CD14-positive monocyte (primary cell): Measurements from ENCODE around the gene PTPRU. TPM values are rescaled to one million over a fixed set of nuclear protein-coding genes. Genes with fewer than 3 reads are reported as not detected.

ENCODE experiments used
- DNase-seq, 3 donors: peaks; one replicate each; pipeline ENCODE4 v3.0.0-alpha.2; 2011 to 2022
- H2AFZ ChIP-seq: 2 replicates; pipeline ENCODE4 v1.6.0; 2012; ENCODE audit warnings: mild to moderate bottlenecking, low read depth, low read length, inconsistent platforms; ENCODE audit not compliant: insufficient read depth, poor library complexity, severe bottlenecking
- H3K27ac ChIP-seq, 2 donors: 1 replicate in 1 of 2; 2 replicates in 1 of 2; pipeline ENCODE4 v1.5.1; 2012 to 2013; ENCODE audit warnings: low read length in 2 of 2, control low read depth in 1 of 2, inconsistent platforms in 1 of 2, low read depth in 1 of 2, mild to moderate bottlenecking in 1 of 2
- H3K27me3 ChIP-seq, 2 donors: one replicate each; pipeline versions ENCODE4 v1.6.0 to v1.6.1; 2011 to 2013; ENCODE audit warnings: low read length in 2 of 2; ENCODE audit not compliant: control insufficient read depth in 2 of 2, insufficient read depth in 2 of 2
- H3K36me3 ChIP-seq, 2 donors: replicated peaks in 1 of 2; 1 replicate in 1 of 2; 2 replicates in 1 of 2; pipeline versions ENCODE4 v1.5.1 to v1.6.1; 2012 to 2013; ENCODE audit warnings: low read length in 2 of 2, control low read depth in 1 of 2, inconsistent platforms in 1 of 2, mild to moderate bottlenecking in 1 of 2; ENCODE audit not compliant: insufficient read depth in 2 of 2, control insufficient read depth in 1 of 2
- H3K4me1 ChIP-seq, 2 donors: 1 replicate in 1 of 2; 2 replicates in 1 of 2; pipeline versions ENCODE4 v1.5.1 to v1.6.1; 2012 to 2013; ENCODE audit warnings: low read length in 2 of 2, control low read depth in 1 of 2, inconsistent platforms in 1 of 2, mild to moderate bottlenecking in 1 of 2, moderate library complexity in 1 of 2; ENCODE audit not compliant: insufficient read depth in 2 of 2, control insufficient read depth in 1 of 2
- H3K4me2 ChIP-seq: replicated peaks from 2 replicates; pipeline ENCODE3; 2012; ENCODE audit warnings: low read length, moderate library complexity, mild to moderate bottlenecking; ENCODE audit not compliant: poor library complexity, severe bottlenecking; ENCODE audit errors: extremely low read depth
- H3K4me3 ChIP-seq, 3 experiments: fragments of 200-600 bp in 1 of 3; sonication (generic) in 1 of 3; replicated peaks in 1 of 3; 1 replicate in 2 of 3; 2 replicates in 1 of 3; pipeline ENCODE4 v1.5.1; 2011 to 2013; ENCODE audit warnings: low read length in 3 of 3, mild to moderate bottlenecking in 3 of 3, control low read depth in 2 of 3, low read depth in 2 of 3, inconsistent platforms in 1 of 3, moderate library complexity in 1 of 3
- H3K79me2 ChIP-seq: 2 replicates; pipeline ENCODE4 v1.6.0; 2012; ENCODE audit warnings: mild to moderate bottlenecking, control low read depth, inconsistent platforms, low read length, moderate library complexity; ENCODE audit not compliant: insufficient read depth
- H3K9ac ChIP-seq: 2 replicates; pipeline ENCODE4 v1.6.0; 2017; ENCODE audit warnings: low read length, mild to moderate bottlenecking; ENCODE audit not compliant: insufficient read depth, poor library complexity, severe bottlenecking
- H3K9me3 ChIP-seq, 2 donors: replicated peaks in 1 of 2; 1 replicate in 1 of 2; 2 replicates in 1 of 2; pipeline versions ENCODE4 v1.5.1 to v1.6.1; 2012 to 2013; ENCODE audit warnings: low read length in 2 of 2, control low read depth in 1 of 2; ENCODE audit not compliant: control insufficient read depth in 1 of 2, insufficient read depth in 1 of 2
- H4K20me1 ChIP-seq: 2 replicates; pipeline ENCODE4 v1.6.0; 2012; ENCODE audit warnings: mild to moderate bottlenecking, low read length, control low read depth, moderate library complexity; ENCODE audit not compliant: insufficient read depth
- H3K27ac Mint-ChIP-seq, 7 donors: one replicate each; pipeline ENCODE4 v1.8.0; 2020; ENCODE audit warnings: mild to moderate bottlenecking in 7 of 7, mixed read lengths in 7 of 7, moderate library complexity in 6 of 7, inconsistent platforms in 2 of 7
- H3K27me3 Mint-ChIP-seq, 3 donors: one replicate each; pipeline ENCODE4 v1.8.0; 2021 to 2022; ENCODE audit warnings: low read depth in 3 of 3, mild to moderate bottlenecking in 3 of 3, mixed read lengths in 3 of 3, moderate library complexity in 3 of 3, inconsistent platforms in 1 of 3
- H3K36me3 Mint-ChIP-seq, 2 donors: one replicate each; pipeline ENCODE4 v1.8.0; 2020; ENCODE audit warnings: mixed read lengths in 2 of 2, inconsistent platforms in 1 of 2, mild to moderate bottlenecking in 1 of 2
- H3K4me1 Mint-ChIP-seq: one replicate; pipeline ENCODE4 v1.8.0; 2020; ENCODE audit warnings: mild to moderate bottlenecking, mixed read lengths
- H3K4me3 Mint-ChIP-seq, 2 donors: one replicate each; pipeline ENCODE4 v1.8.0; 2020; ENCODE audit warnings: mild to moderate bottlenecking in 2 of 2, mixed read lengths in 2 of 2, moderate library complexity in 1 of 2
- H3K9me3 Mint-ChIP-seq, 7 donors: one replicate each; pipeline ENCODE4 v1.8.0; 2020 to 2022; ENCODE audit warnings: mixed read lengths in 7 of 7, mild to moderate bottlenecking in 6 of 7, moderate library complexity in 6 of 7, inconsistent platforms in 2 of 7
- WGBS: methylation state at CpG from one replicate; pipeline ENCODE4 v1.1.5; 2013; ENCODE audit warnings: missing lambda C conversion rate; ENCODE audit not compliant: insufficient coverage; 5-methylcytosine and 5-hydroxymethylcytosine counted together
- intact Hi-C, 2 donors: fragments of 100-400 bp; cut with micrococcal nuclease; formaldehyde crosslinking; loops; one replicate each; pipeline versions ENCODE4 v1.15.0 to v1.15.1; 2023
- polyA plus RNA-seq, 3 donors: library from polyadenylated mRNA; depleted of rRNA in 1 of 3; unstranded in 2 of 3; stranded (reverse) in 1 of 3; fragments of 300-500 nt in 2 of 3; fragments of >200 nt in 1 of 3; fragmentation: Illumina TruSeq in 2 of 3; gene quantifications; 1 replicate in 2 of 3; 2 replicates in 1 of 3; pipeline ENCODE4 v1.2.3, GENCODE V29; 2012 to 2021
- TF ChIP-seq, protein P1 (sequence below): fragments of 200-600 bp; IDR thresholded peaks from one replicate; pipeline ENCODE4 v1.8.0; 2022; ENCODE audit warnings: antibody characterized with exemption, mild to moderate bottlenecking

PTPRU gene
- polyA plus RNA-seq, 3 donors: 0.42 to 1.4 TPM; not detected in 1

DNA sequence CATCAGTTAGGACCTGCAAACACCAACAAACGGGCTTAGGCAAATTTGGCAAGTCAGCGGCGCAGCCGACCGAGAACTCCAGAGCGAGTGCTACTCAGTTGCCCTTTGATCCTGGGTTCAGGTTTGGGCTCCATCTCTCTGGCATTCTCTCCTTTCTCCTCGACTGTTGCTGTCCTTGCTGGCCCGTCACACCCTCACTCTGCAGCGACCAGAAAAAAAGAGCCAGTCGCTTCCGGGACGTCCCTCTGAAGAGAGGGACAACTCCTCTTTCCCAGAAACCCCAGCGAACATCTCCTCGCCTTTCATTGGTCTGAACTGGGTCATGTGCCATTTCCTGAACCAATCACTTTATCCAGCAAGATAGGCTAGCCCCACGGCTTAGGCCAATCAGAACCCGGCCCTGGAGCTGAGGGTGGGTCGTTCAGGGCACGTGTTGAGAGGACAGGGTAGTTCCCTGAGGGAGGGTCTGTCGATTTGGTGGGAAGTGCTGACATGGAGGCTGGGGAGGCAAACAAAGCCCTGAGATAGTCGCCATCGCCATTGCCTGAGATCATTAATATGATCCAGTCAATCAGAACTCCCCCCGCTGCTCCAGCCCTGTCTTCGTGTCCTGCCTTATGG lies 113.7 kb downstream of the PTPRU start:
- H3K4me3 Mint-ChIP-seq: no peak overlapping the region
- peaks cover 0 to 1% (median 0%) of the 10 kb centered on the region in 7 donors for H3K9me3 Mint-ChIP-seq
- Histone ChIP-seq H3K27ac (no peak overlapping the region), H3K36me3 (no peaks in the 10 kb centered on the region), H4K20me1 (no peaks in the 10 kb centered on the region), H3K9me3 (no peaks in the 10 kb centered on the region), H3K4me3 (no peak overlapping the region), H3K4me2 (no peak overlapping the region), H3K27me3 (no peaks in the 10 kb centered on the region), H3K4me1 (no peaks in the 10 kb centered on the region), H2AFZ (no peak overlapping the region), H3K9ac (no peak overlapping the region), H3K79me2 (no peaks in the 10 kb centered on the region)
- no peaks in the 10 kb centered on the region for H3K36me3 Mint-ChIP-seq
- 91% methylated on average over 17 of the region's 23 CpGs for WGBS
- intact Hi-C loops: no loop called here
- no peaks in the 10 kb centered on the region for H3K4me1 Mint-ChIP-seq
- H3K27ac Mint-ChIP-seq: no peak overlapping the region
- TF ChIP-seq, protein P1, sequence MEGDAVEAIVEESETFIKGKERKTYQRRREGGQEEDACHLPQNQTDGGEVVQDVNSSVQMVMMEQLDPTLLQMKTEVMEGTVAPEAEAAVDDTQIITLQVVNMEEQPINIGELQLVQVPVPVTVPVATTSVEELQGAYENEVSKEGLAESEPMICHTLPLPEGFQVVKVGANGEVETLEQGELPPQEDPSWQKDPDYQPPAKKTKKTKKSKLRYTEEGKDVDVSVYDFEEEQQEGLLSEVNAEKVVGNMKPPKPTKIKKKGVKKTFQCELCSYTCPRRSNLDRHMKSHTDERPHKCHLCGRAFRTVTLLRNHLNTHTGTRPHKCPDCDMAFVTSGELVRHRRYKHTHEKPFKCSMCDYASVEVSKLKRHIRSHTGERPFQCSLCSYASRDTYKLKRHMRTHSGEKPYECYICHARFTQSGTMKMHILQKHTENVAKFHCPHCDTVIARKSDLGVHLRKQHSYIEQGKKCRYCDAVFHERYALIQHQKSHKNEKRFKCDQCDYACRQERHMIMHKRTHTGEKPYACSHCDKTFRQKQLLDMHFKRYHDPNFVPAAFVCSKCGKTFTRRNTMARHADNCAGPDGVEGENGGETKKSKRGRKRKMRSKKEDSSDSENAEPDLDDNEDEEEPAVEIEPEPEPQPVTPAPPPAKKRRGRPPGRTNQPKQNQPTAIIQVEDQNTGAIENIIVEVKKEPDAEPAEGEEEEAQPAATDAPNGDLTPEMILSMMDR: no peak
- peaks cover 5 to 23% (median 13%) of the 10 kb centered on the region in 3 donors for H3K27me3 Mint-ChIP-seq
- DNase-seq: no peak

DNA sequence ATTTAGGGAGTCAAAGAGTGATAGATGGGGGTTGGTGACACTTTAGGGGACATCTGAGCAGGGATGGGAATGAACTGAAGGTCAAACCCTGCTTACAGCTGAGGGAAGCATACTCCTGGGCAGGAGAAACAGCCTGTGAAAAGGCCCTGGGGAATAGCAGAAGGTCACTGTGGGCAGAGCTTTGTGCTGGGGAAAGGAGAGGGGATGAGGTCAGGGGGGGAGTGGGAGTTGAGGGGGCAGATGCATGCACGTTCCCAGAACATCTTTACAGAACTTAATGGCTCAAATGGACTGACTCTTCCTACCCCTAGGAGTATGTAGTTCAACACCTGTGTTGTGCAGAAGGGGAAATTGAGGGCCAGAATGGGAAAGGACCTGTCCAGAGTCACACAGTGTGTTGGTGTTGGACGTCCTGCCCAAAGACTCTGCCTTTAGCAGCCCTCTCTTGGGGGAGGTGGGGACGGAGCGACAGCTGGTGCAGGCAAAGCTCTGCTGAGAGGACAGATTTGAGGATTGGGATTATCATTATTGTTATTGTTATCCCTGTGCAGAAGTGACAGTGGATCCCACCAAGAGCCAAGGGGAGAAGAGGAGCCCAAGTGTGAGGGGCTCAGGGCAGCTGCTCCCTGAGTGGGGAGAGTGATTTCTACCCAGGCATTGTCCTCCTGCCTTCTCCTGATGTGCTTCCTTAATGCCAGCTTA lies 116.5 kb downstream of the PTPRU start:
- TF ChIP-seq, protein P1: no peak
- Mint-ChIP-seq H3K36me3 (no peaks in the 10 kb centered on the region), H3K27me3 (peaks cover 7 to 20% (median 11%) of the 10 kb centered on the region in 3 donors), H3K4me3 (no peak overlapping the region), H3K27ac (no peak overlapping the region), H3K4me1 (no peaks in the 10 kb centered on the region), H3K9me3 (peaks cover 0 to 1% (median 0%) of the 10 kb centered on the region in 7 donors)
- H3K27ac ChIP-seq: no peak overlapping the region
- no peak overlapping the region for H2AFZ ChIP-seq
- no peak overlapping the region for H3K4me3 ChIP-seq
- no peaks in the 10 kb centered on the region for H3K27me3 ChIP-seq
- no peak for DNase-seq
- no peak overlapping the region for H3K9ac ChIP-seq
- 87% methylated on average over 3 of the region's 4 CpGs for WGBS
- no peaks in the 10 kb centered on the region for H3K4me1 ChIP-seq
- H3K4me2 ChIP-seq: no peak overlapping the region
- H4K20me1 ChIP-seq: no peaks in the 10 kb centered on the region
- no peaks in the 10 kb centered on the region for H3K9me3 ChIP-seq
- intact Hi-C loops: no loop called here
- no peaks in the 10 kb centered on the region for H3K79me2 ChIP-seq
- H3K36me3 ChIP-seq: no peaks in the 10 kb centered on the region
